Endothelial cell of umbilical vein (primary cell): ENCODE results near the gene CYCS.

Experiments used
- CTCF ChIP-seq, 2 donors: IDR thresholded peaks; 1 replicate in 1 of 2; 2 replicates in 1 of 2; pipeline ENCODE4 v1.5.1; 2011; ENCODE audit warnings: low read length in 2 of 2, mild to moderate bottlenecking in 2 of 2, moderate library complexity in 2 of 2, control low read depth in 1 of 2, inconsistent platforms in 1 of 2, low read depth in 1 of 2; ENCODE audit not compliant: insufficient read depth in 1 of 2; ENCODE audit errors: extremely low read depth in 1 of 2
- EZH2 ChIP-seq: IDR thresholded peaks from 2 replicates; pipeline ENCODE4 v1.6.1; 2012; ENCODE audit warnings: borderline replicate concordance, low read depth, mild to moderate bottlenecking, moderate library complexity, low read length, inconsistent platforms; ENCODE audit not compliant: severe bottlenecking
- GATA2 ChIP-seq: IDR thresholded peaks from 2 replicates; pipeline ENCODE4 v1.7.0; 2011; ENCODE audit warnings: low read depth, mild to moderate bottlenecking, moderate library complexity, mixed read lengths, low read length; ENCODE audit not compliant: insufficient read length, insufficient read depth
- MYC ChIP-seq: IDR thresholded peaks from one replicate; pipeline ENCODE4 v1.6.1; 2011; ENCODE audit warnings: mild to moderate bottlenecking, low read depth, low read length
- POLR2A ChIP-seq: IDR thresholded peaks from 2 replicates; pipeline ENCODE4 v1.6.1; 2012; ENCODE audit warnings: low read depth, mild to moderate bottlenecking, control low read depth, low read length
- POLR2AphosphoS5 ChIP-seq: IDR thresholded peaks from 2 replicates; pipeline ENCODE4 v1.6.1; 2012; ENCODE audit warnings: low read depth, mild to moderate bottlenecking, control low read depth, low read length, moderate library complexity; ENCODE audit not compliant: insufficient read depth

GRCh38 chr7:25084821-25085220 is 40.2 kb downstream of the CYCS start:
- TF ChIP-seq MYC, result no peak
- TF ChIP-seq POLR2AphosphoS5, result no peak
- no peak for TF ChIP-seq CTCF (IDR thresholded peaks at IDR 0.05; ENCODE audit: extremely low read depth in 1 of 2, insufficient read depth in 1 of 2, low read depth in 1 of 2, low read length in 2 of 2)
- TF ChIP-seq POLR2A, result no peak
- no peak for TF ChIP-seq EZH2
- no peak for TF ChIP-seq GATA2
